ENCODE measurements around the gene MYLK.
A peak's percentile ranks its signal among the peaks of the same experiment; 100 is the strongest.

- TF ChIP-seq TAF1 (conservative IDR thresholded peaks at IDR 0.05) = no peak
- TF ChIP-seq CTCF (IDR thresholded peaks at IDR 0.05; ENCODE audit: low read depth, low read length, missing input control) = no peak
- TF ChIP-seq RXRA (IDR thresholded peaks at IDR 0.05) = peak in 1 of 2 donors; percentile 10
- TF ChIP-seq SP1 (IDR thresholded peaks at IDR 0.05) = no peak
- no peak for TF ChIP-seq RAD21 (IDR thresholded peaks at IDR 0.05)
Measured at GRCh38 chr3:123795471-123796251, 88.5 kb downstream of the MYLK start.

All from liver (tissue), 3 donors.